GM18858 (cell line): ENCODE measurements around the gene PLCXD1.
"Not testable (repeated sequence)": the region's sequence is repeated elsewhere in the genome, so short reads cannot be mapped to it uniquely, and the experiment has no call there.

Experiments used
- ATAC-seq: cut with Tn5 transposase; IDR thresholded peaks from one replicate; pipeline ENCODE4 v1.9.1; 2021; ENCODE audit not compliant: unreplicated experiment

PLCXD1 gene

DNA sequence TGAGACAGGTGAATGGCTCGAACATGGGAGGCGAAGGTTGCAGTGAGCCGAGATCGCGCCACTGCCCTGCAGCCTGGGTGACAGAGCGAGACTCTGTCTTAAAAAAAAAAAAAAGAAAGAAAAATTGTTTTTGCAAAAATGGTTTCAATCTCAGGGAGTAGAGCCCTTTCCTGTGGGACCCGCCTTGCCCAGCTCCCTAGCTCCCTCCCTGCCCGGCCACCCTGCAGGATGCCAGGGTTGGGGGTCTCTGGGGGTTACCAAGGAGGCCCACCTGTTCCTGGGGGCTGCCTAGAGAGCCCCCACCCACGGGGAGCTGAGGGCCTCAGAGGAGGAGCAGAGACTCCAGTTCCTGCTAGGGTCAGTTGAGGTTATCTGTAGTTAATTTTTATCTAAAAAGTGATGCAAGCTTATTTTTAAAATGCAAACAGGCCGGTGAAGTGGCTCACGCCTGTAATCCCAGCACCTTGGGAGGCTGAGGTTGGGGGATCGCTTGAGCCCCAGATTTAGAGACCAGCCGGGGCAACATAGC is 18.7 kb upstream of the PLCXD1 start:
- no peak for ATAC-seq

DNA sequence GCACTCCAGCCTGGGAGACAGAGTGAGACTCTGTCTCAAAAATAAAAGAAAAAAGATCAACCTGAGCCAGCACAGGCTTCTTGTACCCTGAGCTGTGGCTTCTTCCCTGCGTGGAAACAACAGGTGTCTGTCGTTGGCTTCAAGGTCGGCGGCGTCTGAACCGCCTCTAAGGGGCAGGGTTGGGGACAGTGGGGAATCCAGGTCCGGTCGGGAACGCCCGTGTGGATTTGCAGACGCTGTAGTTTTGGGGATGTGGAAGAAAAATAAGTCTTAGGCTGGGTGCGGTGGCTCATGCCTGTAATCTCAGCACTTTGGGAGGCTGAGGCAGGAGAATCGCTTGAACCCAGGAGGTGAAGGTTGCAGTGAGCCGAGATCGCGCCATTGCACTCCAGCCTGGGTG is 17.2 kb upstream of the PLCXD1 start:
- ATAC-seq: not testable (repeated sequence)

DNA sequence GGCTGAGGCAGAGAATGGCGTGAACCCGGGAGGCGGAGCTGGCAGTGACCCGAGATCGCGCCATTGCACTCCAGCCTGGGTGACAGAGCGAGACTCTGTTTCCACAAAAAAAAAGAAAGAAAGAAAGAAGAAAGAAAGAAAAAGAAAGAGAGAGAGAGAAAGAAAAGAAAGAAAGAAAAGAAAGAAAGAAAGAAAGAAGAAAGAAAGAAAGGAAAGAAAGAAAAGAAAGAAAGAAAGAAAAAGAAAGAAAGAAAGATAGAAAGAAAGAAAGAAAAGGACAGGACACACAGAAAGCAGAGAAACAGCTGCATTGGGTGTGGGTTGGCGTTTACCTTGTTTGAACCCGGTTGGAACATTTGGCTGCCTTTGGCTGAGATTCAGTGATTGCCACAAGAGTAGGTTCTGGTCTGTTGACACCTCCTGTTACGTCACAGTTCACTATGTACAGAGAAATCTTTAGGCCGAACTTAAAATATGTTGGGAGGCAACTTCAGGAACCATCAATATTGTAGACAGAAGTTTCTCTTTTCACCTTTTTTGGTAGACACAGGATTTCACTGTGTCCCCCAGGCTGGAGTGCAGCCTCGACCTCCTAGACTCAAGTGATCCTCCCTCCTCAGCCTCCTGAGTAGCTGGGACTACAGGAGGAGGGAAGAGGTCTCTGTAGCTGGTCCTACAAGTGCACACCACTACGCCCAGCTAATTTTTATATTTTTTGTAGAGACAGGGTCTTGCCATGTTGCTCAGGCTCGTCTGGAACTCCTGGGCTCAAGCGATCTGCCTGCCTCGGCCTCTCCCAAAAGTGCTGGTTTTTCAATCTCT is 16.3 kb upstream of the PLCXD1 start:
- ATAC-seq: no peak

DNA sequence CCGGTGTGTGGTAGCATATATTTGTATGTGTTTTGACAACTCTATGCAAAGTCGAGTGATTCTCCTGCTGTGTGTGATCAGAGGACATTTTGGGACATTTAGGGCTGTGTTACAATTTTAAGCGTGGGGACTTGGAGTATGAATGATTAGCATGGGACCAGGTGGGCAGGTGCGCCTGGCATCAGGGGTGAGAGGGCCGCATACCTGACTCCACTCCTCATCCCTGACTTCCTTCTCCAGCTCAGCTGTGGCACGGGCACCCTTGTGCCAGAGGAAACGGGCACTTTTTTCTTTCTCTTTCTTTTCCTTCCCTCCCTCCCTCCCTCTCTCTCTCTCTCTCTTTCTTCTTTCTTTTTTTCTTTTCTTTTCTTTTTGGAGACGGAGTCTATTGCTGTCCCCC is 15.7 kb upstream of the PLCXD1 start:
- ATAC-seq: no peak

DNA sequence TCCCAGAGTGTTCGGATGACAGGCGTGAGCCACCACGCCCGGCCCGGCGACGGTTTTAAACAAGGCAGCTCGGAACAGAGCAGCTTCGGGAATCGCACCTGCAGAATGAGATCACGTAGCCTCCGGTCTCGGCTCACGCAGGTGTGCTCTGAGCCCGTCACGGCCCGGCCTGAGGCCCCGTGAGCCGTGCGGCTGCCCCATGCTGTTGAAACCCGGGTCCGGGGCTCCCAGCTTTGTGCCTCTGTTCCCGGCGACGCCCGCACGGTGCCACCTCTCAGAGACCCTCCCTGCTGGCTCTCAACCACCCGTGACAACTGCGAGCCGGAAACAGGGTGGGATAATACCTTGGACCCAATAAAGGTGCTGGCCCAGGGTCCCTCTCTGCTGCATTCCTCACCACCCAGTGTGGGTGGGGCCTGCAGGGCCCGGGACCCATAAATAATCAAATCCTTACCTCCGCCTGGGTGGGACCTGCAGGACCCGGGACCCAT is 13.4 kb upstream of the PLCXD1 start:
- ATAC-seq: no peak

DNA sequence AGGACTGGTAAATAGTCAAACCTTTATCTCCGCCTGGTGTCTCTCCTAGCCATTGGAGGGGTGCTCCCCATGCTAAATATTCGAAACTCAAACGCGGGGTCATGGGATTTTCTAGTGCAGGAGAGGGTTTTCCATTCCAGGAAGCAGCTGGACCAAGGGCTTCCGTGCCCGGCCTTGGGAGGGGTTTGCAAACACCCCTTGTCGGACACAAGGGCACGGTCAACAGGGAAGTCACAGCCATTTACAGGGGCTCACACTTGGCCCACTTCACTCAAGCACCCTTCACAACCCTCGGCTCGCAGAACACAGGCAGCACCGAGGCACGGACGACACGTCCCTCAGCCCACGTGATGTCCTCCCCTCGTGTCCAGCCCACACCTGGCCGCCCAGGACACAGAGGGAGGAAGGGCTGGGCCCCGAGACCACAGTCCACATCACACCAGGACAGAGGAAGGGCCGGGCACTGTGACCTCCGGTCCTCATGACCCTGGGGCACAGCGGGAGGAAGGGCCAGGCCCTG is 10.3 kb upstream of the PLCXD1 start:
- ATAC-seq: no peak

DNA sequence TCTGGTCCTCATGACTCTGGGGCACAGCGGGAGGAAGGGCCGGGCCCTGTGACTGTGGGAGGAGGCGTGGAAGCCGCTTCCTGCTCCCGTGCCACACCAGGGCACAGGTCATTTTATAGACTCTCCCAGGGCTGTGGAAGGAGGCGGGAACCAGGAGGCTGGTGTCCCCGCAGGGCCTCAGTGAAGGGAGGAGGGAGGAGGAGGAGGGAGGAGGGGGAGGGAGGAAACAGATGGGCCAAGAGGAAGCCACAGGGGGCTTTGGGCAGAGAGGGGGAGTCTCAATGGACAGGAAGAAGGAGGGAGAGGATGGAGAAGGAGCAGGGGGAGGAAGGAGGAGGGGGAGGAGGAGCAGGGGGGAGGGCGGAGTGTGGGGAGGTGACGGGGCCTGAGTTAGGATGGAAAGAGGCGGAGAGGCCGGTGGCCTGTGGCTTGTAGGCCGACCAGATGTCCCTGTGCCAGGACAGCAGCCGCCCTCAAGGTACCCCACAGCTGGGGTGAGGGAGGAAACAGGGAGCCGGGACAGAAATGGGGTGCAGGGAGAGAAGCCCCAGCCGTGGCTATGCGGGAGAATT is 6.2 kb upstream of the PLCXD1 start:
- no peak for ATAC-seq

DNA sequence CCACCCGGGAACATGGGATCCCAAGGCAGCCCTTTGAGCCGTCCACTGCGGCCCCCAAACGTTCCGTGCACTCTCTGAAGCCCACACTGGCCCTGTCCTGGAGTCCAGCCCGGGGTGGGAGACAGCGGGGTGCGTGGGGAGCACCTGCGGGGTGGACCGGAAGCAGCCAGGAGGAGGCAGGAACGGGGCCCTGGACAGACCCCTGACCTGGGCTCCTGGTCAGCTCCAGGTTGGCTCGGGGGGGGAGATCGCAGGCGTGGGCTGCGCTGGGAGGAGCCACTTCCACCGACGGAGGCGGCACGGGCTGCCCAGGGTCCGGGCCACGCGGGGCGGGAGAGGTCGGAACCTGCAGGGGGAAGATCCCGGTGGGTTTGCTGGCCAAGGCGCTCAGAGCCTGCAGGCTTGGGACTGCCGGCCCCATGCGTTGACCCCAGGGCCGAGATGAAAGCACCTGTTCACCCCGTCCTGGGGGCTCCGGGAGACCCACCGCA is 5.7 kb upstream of the PLCXD1 start:
- ATAC-seq: peak; percentile 13

DNA sequence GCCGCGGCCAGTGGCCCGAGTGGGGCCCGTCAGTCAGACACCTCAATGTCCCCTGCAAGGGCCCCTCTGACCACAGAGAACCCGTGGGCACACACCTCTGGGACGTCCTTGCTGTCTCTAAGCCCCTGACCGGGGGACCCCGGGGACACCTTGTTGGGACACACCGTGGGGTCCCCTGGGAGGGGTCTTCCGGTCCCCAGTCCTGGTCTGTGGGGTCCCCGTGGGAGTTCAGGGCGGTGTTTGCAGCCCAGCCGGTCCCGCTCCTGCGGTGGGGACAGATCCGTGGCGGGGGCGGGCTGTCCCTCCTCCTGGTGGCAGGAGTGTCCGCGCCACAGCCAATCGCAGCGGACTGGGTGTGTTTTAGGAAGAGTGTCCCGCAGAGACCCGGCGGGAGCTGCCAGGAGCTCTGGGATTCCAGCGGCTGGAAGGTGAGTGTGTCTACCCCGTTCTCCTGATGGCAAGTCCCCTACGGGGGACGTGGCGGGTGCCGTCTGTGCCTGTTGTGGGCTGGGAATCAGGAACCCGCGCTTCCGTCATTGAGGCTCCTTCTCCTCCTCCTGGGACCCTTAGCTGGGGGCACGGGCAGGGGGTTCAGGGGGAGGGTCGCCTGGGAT is 5.1 kb upstream of the PLCXD1 start:
- ATAC-seq: peak; percentile 65

DNA sequence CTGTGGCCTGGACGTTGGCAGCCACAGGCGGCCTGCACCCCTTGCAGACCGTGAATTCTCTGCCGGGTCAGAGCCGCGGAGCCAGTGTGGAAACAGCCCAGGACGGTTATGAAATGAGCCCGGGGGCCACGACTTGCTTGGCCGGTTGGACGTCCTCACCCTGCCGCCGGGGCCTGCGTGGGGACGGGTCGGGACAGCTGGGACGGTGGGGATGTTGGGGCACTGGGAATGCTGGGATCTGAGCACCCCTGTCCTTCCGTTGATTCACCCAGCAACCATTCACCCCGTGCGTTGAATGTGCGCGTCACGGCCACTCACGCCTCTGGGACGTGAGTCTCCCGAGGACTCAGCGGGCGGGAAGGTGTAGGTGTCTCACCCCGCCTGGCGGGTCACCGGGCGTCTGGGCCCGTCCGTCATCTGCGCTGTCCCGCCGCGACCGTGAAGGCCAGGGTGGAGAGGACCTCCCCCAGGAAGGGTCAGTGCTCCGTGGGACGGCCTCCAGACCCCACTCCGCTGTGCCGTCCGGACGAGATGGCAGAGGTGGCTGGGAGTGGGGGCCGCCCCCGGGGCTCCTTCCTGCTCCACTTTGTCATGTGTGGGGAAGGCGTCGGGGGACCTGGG is 4.5 kb upstream of the PLCXD1 start:
- no peak for ATAC-seq

DNA sequence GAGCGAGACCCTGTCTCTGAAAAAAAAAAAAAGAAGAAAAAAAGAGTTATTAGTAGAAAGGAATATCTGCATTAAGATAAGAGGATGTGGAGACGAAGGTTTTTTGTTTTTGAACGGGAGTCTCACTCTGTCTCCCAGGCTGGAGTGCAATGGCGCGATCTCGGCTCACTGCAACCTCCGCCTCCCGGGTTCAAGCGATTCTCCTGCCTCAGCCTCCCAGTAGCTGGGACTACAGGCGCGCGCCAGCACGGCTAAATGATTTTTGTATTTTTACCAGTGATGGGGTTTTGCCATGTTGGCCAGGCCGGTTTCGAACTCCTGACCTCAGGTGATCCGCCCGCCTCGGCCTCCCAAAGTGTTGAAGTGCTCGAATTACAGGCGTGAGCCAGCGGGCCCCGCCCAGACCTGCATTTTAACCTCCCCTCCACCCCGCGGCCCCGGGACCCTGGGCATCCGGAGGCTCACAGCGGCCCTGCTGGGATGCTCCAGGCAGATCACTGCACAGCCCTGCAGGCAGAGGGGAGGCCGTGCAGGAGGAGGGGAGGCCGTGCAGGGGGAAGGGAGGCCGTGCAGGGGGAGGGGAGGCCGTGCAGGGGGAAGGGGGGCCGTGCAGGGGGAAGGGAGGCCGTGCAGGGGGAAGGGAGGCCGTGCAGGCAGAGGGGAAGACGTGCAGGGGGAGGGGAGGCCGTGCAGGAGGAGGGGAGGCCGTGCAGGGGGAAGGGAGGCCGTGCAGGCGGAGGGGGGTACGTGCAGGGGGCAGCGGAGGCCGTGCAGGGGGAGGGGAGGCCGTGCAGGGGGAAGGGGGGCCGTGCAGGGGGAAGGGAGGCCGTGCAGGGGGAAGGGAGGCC is 1.2 kb upstream of the PLCXD1 start:
- ATAC-seq: not testable (repeated sequence)

DNA sequence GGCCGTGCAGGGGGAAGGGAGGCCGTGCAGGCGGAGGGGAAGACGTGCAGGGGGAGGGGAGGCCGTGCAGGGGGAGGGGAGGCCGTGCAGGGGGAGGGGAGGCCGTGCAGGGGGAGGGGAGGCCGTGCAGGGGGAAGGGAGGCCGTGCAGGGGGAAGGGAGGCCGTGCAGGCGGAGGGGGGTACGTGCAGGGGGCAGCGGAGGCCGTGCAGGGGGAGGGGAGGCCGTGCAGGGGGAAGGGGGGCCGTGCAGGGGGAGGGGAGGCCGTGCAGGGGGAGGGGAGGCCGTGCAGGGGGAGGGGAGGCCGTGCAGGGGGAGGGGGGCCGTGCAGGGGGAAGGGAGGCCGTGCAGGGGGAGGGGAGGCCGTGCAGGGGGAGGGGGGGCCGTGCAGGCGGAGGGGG is 459 bp upstream of the PLCXD1 start:
- ATAC-seq: not testable (repeated sequence)

DNA sequence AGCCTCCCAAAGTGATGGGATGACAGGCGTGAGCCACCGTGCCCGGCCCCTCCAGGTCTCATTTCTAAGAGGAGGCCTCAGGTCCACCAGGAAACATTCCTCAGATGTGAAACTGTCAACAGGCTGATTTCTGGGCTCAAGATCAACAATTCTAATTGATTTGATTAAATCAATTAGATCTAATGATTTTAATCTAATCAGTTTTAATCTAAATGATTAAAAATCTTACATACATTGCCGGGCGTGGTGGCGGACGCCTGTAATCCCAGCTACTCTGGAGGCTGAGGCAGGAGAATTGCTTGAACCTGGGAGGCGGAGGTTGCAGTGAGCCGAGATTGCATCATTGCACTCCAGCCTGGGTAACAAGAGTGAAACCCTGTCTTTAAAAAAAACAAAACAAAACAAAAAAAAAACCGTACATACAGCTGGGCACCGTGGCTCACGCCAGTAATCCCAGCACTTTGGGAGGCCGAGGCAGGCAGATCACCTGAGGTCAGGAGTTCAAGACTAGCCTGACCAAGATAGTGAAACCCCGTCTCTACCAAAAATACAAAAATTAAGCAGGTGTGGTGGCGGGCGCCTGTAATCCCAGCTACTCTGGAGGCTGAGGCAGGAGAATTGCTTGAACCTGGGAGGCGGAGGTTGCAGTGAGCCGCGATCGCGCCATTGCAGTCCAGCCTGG is 960 bp downstream of the PLCXD1 start:
- not testable (repeated sequence) for ATAC-seq

DNA sequence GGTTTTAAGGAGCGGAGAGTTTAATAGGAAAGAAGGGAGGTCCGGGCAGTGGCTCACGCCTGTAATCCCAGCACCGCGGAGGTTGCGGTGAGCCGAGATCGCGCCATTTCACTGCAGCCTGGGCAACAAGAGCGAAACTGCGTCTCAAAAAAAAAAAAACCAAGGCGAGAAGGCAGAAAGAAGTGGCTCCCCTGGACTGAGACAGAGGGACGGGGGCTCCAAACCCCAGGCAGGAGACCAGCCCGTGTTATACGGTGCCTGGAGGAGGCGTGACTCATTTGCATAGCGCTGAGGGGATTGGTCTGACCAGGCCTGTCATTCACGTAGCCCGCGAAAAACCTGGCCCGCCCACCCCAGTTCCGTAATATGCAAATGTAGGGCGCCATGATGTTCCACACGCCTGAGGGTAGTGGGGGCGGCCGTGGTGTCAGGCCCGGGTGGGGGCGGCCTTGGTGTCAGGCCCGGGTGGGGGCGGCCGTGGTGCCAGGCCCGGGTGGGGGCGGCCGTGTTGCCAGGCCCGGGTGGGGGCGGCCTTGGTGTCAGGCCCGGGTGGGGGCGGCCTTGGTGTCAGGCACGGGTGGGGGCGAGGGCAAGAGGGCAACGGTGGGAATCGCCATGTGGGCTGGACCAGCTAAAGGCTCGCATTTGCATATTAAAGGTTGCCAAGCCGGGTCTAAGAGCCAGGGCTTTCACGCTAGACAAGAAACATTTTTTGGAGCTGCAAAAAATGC is 2.1 kb downstream of the PLCXD1 start:
- ATAC-seq: peak; percentile 97

DNA sequence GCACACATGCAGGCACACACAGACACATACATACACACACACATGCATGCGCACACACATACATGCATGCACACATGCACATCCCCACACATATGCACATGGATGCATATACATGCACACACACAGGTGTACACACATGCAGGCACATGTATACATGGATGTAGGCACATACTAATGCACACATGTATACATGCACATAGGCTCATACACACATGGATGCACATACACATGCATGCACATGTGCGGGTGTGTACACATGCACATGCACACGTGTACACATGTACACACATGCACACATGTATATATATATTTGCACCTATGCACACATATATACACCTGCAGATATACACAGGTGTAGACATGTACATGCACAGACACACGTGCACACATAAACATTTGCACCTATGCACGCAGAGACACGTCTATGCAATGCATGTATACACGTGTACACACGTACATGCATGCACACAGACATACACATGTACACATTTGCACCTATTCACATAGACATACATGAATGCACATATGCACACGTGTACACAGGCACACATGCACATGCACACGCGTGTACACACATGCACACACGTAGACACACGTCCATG is 4.0 kb downstream of the PLCXD1 start:
- no peak for ATAC-seq

DNA sequence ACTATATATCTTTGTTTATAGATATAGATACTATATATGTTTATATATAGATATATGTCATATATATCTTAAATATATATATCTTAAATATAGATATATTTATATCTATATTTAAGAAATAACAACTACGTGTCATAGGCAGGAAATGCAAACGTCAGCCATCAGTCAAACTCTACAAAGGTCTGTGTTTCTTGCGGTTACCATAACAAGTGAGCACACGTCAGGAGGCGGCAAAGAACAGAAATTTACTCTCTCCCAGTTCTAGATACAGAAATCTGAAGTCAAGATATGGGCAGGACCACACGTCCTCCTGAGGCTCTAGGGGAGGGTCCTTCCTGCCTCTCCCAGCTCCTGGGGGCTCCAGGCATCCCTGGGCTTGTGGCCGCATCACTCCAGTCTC is 6.5 kb downstream of the PLCXD1 start:
- ATAC-seq: no peak

DNA sequence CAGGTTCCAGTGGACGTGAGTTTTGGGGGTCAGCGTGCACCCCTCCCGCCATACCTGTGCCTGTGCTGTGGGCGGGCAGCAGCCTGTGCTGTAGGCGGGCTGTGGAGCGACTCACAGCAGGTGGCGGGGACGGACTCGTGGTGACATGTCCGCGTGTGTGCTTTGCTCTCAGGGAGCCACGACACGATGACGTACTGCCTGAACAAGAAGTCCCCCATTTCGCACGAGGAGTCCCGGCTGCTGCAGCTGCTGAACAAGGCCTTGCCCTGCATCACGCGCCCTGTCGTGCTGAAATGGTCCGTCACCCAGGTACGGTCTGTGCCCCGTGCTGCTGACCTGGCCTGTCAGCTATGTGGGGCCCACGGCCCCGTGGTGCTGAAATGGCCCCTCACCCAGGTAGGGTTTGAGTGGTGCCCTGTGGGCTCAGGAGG is 7.4 kb downstream of the PLCXD1 start:
- no peak for ATAC-seq

DNA sequence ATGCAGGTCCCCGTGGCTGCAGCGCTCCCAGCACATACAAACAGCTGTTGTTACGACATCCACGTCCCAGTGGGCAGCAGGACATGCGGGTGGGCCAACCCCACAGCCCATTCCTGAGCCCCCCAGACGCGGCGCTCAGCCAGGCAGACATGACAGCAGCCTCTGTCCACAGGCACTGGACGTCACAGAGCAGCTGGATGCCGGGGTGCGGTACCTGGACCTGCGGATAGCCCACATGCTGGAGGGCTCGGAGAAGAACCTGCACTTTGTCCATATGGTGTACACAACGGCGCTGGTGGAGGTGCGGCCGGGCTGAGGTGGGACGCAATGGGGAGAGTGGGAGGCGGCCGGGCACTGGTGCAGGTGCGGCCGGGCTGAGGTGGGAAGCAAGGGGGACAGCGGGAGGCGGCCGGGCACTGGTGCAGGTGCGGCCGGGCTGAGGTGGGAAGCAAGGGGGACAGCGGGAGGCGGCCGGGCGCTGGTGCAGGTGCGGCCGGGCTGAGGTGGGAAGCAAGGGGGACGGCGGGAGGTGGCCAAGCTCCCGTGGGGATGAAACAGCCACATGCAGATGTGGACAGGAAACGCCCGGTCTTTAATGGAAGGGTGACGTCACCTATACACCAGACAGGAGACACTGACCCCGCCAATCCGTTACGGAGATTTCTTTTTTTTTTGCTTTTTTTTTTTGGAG is 9.4 kb downstream of the PLCXD1 start:
- ATAC-seq: no peak
